HG03280 (cell line): ENCODE results near the gene STAMBPL1.

Source experiments
- ATAC-seq: cut with Tn5 transposase; IDR thresholded peaks from one replicate; pipeline ENCODE4 v1.9.1; 2021; ENCODE audit warnings: mild to moderate bottlenecking, moderate library complexity; ENCODE audit not compliant: unreplicated experiment

STAMBPL1 gene

DNA sequence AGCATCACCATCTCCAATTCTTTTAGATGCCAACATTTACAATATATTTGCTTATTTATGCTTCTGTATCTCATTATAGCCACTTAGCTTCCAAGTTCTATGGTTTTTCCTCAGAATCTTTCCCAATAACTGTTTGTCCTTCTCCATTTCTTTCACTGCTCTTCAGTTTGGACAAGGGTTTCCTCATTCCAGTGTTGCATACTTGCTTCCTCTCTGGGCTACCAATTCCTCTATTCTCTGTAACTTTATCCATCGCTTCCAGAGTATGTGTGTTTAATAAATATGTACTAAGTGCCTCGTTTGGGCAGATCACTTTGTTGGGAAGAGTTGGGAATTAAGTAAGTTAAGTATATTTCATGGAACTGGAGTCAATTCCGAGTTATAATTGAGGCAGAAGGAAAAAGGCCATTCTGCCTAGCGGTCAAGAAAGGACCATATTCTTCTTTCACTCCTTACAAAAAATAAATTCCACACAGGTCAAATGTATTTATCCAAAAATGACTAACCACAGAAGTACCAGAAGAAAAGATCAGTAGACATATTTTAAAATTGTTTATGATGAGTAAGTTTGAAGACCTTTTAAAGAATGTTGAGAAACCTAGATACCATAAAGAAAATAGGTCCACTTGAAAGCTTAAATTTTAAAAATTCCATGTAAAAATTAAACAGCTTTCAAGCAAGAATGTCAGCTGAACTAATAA, 10.8 kb downstream of the STAMBPL1 start:
- no peak for ATAC-seq

DNA sequence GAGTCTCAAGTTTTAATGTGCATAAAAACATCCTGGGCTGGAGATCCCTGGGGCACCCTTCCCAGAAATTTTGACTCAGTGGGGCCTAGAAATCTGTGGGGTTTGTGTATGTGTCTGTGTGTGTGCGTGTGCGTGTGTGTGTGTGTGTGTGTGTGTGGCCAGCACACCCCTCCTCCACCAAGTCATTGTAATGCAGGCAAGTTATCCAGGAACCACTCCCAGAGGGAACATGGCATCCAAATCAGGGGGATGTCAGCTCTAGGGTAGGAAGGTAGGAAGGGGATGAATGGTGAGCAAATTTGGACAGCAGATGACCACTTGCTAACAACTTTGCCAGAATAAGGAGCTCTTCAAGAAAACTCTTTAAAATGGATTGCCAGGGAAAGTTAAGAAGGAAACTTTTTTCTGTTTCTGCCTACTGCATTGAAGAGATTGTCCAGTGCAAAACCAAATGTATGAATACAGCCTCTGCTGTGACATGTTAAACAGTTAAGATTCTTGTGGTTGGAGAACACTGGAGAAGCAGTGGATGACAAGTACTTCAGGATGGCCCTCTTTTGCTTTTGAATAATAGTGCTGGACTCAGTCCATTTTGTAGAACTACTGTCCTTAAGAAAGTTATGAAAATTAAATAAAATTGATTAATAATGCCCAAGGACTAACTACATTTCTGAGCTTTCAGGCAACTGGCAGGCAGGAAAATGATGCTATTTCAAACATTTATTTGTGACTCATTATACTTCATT, 12.3 kb downstream of the STAMBPL1 start:
- ATAC-seq: no peak

DNA sequence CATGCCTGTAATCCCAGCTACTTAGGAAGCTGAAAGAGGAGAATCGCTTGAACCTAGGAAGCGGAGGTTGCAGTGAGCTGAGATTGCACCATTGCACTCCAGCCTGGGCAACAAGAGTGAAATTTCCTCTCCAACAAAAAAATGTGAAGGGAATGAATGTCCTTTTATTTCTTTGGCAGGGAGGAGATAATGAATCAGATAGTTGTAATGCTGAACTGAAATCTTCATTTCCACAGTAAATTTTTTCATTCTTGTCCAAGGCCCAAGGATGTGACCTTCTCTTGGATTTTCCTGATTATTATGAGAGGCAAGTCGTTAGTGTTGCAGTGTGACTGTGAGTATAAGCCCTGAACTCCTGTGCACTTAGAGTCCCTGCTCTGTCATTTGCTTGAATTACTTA, 13.6 kb downstream of the STAMBPL1 start:
- ATAC-seq: no peak

DNA sequence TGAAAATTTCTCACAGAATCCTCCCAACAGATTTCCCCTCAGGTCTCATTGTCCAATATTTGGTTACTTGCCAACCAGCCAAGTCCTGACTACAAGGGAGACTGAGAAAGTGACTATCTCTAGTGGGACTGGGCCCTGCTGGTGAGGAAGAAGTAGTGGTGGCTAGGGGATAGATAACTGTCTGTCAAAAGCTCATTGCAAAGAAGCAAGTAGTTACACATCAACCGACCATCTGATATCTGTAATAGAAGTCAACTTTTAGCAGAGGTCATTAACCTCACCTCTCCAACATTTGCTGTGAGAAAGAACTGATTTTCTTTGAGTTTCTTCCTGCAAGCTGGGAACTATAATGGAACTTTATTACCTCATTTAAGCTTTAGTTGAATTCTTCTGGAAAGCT, 15.2 kb downstream of the STAMBPL1 start:
- no peak for ATAC-seq

DNA sequence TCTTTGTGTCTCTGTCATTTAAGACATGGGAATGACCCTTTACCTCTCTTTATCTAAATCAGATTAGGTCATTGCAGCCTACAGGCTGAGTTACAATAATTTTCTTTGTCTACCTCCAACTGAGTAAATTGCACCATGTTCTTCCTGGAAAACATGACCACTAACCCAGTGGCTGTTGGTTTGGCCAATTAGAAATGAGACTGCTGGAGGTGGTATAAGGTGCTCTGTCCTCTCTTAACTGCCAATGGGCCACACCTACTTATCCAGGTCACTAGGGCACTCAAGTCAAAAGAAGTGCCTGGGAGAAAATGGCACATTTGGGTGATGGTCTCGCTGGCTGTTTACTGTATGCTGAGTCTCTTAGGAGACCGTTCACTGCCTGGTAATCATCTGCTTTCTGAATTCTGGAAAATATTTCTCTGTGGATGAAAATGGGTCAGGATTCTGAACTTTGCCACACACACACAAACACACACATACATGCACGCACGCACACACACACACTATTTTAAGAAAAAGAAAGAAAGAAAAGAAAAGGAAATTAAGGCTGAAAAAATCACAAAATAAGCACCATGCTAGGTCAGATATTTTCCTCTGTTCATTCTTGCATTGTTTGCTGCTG, 16.4 kb downstream of the STAMBPL1 start:
- ATAC-seq: no peak

DNA sequence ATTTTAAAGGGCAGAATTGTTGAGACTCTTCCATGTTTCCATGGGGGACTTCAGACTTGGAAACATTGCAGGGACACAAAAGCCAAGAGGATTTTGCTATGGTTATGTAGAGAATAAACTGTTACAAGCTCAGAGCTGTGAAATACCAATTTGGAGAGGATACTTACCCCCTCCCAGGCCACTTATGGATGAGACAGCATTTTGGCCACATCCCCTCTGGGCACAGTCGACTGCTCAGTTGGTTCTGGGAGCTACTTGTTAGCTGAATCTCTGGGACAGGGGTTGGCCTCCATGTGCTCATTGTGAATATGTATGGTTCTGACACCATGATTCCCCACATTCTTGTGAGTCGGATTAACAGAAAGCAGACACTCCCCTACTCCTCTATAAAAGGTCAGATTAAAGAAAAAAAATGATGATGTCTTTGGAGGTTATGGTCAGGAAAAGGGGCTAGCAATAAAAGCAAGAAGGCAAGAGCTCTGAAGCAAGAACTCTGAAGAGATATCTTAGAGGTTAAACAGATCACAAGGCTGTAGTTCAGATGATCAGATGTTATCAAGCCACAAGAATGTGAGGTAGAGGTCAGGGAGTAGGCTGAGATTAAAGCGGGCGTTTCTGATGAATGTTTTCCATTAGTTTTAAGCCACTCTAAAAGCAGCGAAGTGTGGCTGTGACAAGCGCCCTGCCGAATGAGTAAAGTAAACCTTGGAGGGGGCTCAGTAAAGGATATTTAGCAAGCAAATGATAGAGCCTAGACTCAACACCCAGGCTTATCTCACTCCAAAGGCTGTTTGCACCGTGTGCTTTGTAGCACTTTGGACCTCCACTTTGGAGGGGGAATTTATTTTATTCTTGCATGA, 17.2 kb downstream of the STAMBPL1 start:
- no peak for ATAC-seq

DNA sequence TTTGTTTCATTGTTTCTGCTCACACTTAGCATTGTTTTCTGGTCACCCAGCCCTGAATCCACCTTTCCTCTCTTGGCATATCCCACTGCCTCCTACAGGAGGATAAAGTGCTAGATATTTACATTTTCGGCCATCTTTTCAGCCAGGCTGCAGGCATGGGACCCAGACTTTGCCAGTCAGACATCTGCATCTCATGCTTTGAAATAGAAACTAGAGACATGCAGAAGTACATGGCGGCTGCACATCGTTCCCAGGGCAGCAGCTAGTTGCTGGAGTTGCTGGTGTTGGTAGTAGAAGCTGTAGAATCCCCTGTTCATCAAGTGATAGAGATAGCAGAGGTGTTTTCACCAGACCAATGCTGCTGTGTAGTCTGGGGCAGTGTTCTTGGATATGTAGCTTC, 18.7 kb downstream of the STAMBPL1 start:
- ATAC-seq: no peak

DNA sequence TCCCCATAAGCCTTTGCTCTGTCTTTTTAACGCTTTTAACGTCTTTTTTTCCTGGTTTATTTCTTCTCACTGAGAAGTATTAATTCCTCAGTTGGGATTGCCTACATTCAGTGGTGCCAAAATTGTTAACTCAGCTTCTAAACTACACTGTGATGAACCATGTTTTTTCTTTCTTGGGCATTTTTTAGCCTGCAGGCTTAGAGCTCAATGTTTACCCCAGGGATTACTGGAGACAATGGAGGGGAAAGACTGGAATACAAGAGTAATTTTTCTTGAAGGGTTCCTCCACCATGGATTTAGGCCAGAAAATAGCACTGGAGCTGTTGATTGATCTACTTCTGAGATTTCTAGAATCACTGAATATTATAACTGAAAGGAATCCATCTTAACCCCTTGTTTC, 19.8 kb downstream of the STAMBPL1 start:
- ATAC-seq: no peak

DNA sequence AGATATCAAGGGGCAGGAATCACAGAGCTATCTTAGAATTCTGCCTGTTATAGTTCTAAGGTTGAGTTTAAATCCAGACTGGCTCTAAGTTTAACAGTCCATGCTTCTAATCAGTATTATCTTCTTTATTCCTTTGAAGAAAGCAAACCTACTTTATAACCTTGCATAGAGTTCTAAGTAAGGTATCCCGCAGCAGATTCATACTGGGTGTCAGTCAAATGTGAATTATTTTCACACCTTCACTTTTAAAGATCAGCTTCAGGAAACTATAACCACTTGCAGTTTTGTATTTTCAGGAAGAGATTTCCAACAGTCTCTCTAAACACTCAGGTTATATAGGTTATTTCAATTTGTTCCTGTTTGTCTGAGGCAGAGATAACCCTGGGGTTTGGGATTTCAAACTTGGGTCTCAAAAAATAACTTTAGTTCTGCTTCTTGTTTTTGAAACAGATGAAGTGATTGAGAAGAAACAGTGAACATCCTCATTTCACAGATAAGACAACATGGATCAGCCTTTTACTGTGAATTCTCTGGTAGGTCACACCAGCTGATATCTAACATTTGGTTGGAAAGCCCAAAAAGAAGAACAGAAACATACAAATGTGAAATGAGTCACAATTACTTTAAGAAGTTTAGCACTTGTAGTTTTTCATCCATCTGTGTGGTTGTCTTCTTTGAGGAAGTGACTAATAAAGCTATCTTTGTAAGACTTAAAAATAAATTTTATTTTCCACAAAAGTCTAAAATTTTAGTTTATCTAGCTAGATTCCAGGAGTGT, 21.4 kb downstream of the STAMBPL1 start:
- ATAC-seq: peak; percentile 81

DNA sequence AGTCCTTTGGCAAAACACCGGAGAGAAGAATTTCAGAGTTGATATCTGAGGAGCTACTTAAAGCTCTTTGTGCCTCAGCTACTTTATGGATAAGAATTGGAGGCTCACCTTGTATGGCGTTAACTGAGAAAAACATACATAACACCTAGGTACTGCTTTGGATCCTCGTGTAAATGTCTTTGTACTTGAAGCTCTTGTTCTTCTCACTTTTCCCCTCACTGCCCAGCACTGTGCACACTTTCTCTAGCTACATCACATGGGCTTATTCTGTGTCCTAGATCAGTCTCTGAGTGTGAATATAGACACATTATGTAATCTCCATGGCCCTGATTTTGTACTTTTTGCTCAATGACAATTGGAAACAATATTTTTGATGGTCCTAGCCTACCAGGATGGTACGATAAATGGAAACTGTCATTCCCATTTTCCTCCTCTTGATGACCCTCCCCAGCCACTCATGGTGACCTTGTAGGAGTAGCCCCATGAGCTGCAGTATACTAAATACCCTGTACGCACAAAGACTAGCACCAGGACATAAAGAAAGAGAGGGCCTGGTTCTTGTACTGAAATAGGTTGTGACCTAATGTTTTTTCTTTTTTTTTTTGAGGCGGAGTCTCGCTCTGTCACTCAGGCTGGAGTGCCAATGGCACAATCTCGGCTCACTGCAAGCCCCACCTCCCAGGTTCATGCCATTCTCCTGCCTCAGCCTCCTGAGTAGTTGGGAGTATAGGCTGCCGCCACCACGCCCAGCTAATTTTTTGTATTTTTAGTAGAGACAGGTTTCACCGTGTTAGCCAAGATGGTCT, 22.1 kb downstream of the STAMBPL1 start:
- ATAC-seq: peak; percentile 44

DNA sequence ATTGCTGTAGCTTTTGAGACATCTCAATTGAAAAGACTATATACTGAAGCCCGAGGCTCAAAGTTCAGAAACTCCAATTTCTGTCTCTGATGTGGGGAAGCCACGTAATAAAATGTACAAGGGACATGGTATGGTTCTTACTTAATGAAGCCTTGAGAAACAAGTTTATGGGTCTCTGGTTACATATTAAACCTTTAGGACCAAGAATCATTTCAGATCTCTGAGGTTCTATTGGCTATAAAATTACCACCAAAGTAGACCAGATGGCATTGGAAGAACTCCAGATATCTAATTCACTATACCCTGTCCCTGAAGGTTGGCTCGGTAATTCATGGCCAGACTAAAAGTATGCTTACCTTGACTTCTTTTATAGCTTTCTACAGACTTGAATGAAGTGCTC, 23.7 kb downstream of the STAMBPL1 start:
- ATAC-seq: no peak

DNA sequence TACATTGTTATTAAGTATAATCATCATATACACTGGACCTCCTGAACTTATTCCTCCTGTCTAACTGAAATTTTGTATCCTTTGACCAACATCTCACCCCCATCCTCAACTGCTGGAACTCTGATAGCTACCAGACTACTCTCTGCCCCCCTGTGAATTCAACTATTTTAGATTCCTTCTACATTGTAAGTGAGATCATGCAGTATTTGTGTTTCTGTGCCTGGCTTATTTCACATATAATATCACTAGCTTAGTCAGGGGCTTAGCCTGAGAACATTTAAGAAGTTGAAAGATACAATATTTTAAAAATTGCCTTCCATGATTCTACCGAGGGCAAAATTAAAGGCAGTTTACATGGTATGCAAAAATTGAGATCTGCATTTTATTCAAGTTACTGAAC, 26.9 kb downstream of the STAMBPL1 start:
- no peak for ATAC-seq

DNA sequence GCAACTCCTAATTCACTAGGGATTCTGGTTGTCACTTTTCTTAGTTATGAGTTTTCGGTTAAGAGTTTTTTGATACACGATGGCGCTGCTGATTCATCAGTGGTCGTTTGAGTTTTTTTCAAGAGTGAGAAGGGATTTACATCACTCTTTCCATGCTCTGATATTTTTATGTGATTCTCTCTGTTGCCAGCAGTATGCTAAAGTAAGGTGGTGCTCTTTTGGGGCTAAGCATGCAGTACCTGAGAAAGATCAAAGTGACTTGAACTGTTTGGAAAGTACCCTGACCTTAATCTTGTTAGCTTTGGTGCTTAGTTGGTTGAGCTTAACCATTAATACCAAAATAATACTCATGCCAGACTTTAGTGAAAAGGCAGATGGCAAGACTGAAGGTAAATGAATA, 28.1 kb downstream of the STAMBPL1 start:
- ATAC-seq: no peak

DNA sequence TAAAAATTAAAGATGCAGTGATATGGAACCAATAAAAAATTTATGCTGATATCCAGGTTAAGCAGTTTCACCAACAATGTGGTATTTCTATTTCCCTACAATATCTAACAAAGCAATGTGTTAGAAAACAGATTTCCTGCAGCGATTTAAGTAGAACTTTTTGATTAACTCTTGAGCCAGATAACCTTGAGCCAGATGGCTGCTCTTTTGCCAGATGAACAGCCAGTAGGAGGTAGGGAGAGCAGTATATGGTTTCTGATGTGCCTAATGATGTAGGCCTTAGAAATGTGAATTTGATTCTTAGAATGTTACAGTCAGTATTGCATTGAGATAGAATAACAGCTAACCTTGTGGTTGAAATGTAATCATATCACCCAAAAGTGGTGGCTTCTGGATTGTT, 31.1 kb downstream of the STAMBPL1 start:
- no peak for ATAC-seq

DNA sequence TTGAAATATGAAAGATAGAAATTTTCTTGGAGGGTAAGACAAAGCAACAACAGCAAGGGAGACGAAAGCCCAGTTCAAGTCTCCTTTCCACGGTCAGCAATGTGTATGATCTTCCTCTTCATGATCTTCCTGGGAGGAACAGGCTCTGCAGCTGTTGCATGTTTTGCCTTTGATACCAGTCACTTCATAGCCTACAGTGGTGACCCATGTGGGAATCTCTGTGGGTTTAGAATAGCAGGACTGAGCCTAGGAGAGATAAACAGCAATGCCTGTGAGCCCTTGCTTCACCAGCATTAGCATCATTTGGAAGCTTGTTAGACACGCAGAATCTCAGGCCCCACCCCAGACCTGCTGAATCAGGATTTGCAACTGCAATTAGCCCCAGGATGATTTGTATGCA, 31.8 kb downstream of the STAMBPL1 start:
- ATAC-seq: no peak

DNA sequence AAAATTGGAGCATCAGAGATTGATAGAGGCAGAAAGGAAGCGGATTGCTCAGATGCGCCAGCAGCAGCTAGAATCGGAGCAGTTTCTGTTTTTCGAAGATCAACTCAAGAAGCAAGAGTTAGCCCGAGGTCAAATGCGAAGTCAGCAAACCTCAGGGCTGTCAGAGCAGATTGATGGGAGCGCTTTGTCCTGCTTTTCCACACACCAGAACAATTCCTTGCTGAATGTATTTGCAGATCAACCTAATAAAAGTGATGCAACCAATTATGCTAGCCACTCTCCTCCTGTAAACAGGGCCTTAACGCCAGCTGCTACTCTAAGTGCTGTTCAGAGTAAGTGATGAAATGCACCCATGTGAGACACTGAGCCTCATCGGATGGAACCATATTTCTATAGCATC, 33.1 kb downstream of the STAMBPL1 start:
- ATAC-seq: no peak

DNA sequence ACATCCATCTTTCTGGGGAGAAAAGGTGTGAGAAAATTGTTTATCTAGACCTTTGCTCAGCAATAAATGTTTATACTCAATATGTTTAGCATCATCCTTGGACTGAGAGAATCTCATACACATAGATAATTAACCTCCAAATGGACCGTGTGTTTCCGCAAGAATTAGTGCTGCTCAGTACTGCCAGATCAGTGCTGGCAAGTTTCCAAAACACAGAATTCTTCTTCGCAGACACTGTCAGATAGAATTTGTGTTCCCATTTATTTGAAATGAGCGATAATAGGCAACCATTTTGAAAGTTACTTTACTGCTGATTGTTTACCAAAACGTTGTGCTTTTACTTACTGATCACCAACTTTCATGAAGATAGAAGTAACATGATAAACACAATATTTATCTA, 33.7 kb downstream of the STAMBPL1 start:
- no peak for ATAC-seq

DNA sequence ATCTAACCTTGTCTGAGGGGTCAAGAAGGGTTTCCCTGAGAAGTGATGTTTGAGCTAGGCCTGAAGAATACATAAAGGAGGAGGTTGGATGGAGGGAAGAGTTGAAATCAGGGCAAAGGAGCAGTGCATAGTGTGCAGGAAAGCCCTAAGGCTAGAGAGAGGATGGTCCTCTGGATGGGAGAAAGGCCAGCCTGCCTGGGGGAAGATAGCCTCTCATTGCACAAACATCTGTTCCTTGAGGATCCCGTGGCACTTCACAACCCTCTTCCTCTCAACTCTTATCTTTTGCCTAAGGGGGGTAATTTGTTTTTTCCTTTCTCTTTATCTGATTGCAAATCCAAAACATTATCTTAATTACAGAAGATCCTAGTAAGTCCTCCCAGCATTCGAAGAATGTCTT, 35.7 kb downstream of the STAMBPL1 start:
- ATAC-seq: no peak

DNA sequence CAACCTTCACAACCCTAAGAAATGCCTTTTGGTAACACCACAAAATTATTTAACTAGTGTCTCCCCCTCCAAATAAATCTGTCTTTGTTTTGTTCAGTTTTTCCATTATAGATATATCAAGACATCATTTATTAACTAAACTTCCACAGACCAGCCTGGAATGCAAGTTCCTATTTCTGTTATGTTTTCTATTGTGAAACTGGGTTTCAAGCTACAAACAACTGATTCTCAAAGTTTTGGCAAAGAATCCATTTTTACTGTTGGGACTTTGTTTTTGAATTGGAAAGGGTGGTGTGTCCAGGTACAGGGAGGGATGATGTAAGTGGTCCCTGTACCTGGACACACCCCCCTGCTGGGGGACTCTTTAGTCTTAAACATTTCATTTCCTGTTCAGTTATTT, 36.2 kb downstream of the STAMBPL1 start:
- ATAC-seq: no peak

DNA sequence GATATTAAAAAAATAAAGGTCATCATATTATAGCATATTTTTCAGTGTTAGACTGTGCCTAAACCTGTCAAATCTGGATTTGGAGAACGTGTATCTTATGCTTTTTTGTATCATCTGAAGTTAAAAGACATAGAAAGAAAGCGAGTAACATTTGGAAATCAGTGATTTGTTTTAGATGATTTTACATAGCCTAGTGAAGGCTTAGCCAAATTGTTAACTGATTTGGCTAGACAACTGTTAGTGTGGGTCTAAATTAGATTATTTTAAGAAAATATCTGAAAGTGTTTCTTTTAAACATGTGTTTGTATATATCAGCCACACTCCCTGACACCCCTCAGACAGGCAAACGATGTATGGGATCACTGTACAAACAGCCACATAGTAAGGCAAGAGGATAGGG, 36.9 kb downstream of the STAMBPL1 start:
- ATAC-seq: no peak
